GM23338 (cell line): Measurements from ENCODE around the gene RIMS4. TPM values are rescaled to one million over a fixed set of nuclear protein-coding genes. Genes with fewer than 3 reads are reported as not detected.

Experiments used
- ATAC-seq: fragments of 200-7000 bp; cut with Tn5 transposase; 3 replicates; pipeline ENCODE4 v1.9.1; 2020
- DNase-seq: peaks from one replicate; pipeline ENCODE4 v3.0.0-alpha.2; 2015; ENCODE audit warnings: low spot score
- H2AFZ ChIP-seq: fragments of 200-600 bp; sonication (generic); 2 replicates; pipeline ENCODE4 v1.8.0; 2016; ENCODE audit warnings: antibody characterized with exemption, mild to moderate bottlenecking, moderate library complexity
- H3F3A ChIP-seq: fragments of 200-600 bp; sonication (generic); replicated peaks from 2 replicates; pipeline ENCODE4 v1.8.0; 2017; ENCODE audit warnings: antibody characterized with exemption, mixed run types, low read depth
- H3K27ac ChIP-seq: fragments of 200-600 bp; sonication (generic); 2 replicates; pipeline ENCODE4 v1.6.1; 2016; ENCODE audit warnings: low read depth
- H3K27me3 ChIP-seq: fragments of 200-600 bp; sonication (generic); 2 replicates; pipeline ENCODE4 v1.8.0; 2016; ENCODE audit warnings: mild to moderate bottlenecking, mixed run types, moderate library complexity; ENCODE audit not compliant: insufficient read depth
- H3K36me3 ChIP-seq: fragments of 200-600 bp; sonication (generic); 2 replicates; pipeline ENCODE4 v1.8.0; 2016; ENCODE audit warnings: mild to moderate bottlenecking; ENCODE audit not compliant: insufficient read depth
- H3K4me1 ChIP-seq: fragments of 200-600 bp; sonication (generic); 2 replicates; pipeline ENCODE4 v1.8.0; 2016; ENCODE audit warnings: mild to moderate bottlenecking, moderate library complexity; ENCODE audit not compliant: insufficient read depth
- H3K4me2 ChIP-seq: fragments of 200-600 bp; sonication (generic); 2 replicates; pipeline ENCODE4 v1.7.1; 2017; ENCODE audit warnings: mixed run types
- H3K4me3 ChIP-seq: fragments of 200-600 bp; sonication (generic); 2 replicates; pipeline ENCODE4 v1.6.1; 2016; ENCODE audit warnings: mixed run types
- H3K79me2 ChIP-seq: fragments of 200-600 bp; sonication (generic); replicated peaks from 2 replicates; pipeline ENCODE4 v1.8.0; 2017; ENCODE audit warnings: mild to moderate bottlenecking; ENCODE audit not compliant: insufficient read depth
- H3K9me2 ChIP-seq: fragments of 200-600 bp; sonication (generic); 2 replicates; pipeline ENCODE4 v1.8.0; 2017; ENCODE audit not compliant: insufficient read depth
- H4K20me1 ChIP-seq: fragments of 200-600 bp; sonication (generic); replicated peaks from 2 replicates; pipeline ENCODE4 v1.8.0; 2017; ENCODE audit warnings: mild to moderate bottlenecking; ENCODE audit not compliant: insufficient read depth
- H3K27ac Mint-ChIP-seq: 2 replicates; pipeline ENCODE4 v1.8.0; 2020; ENCODE audit warnings: inconsistent platforms, mild to moderate bottlenecking, moderate library complexity, mixed read lengths
- H3K27me3 Mint-ChIP-seq: 3 replicates; pipeline ENCODE4 v1.8.0; 2022; ENCODE audit warnings: low read depth, mild to moderate bottlenecking, moderate library complexity, mixed read lengths, inconsistent platforms; ENCODE audit not compliant: insufficient read depth, poor library complexity
- H3K36me3 Mint-ChIP-seq: 3 replicates; pipeline ENCODE4 v1.8.0; 2021; ENCODE audit warnings: low read depth, mild to moderate bottlenecking, inconsistent platforms, moderate library complexity, mixed read lengths
- H3K4me1 Mint-ChIP-seq: 3 replicates; pipeline ENCODE4 v1.8.0; 2020; ENCODE audit warnings: mild to moderate bottlenecking, inconsistent platforms, mixed read lengths
- H3K4me3 Mint-ChIP-seq: 3 replicates; pipeline ENCODE4 v1.8.0; 2021; ENCODE audit warnings: moderate library complexity, mild to moderate bottlenecking, inconsistent platforms, mixed read lengths
- H3K9me3 Mint-ChIP-seq: 3 replicates; pipeline ENCODE4 v1.8.0; 2020; ENCODE audit warnings: moderate library complexity, mild to moderate bottlenecking, inconsistent platforms, mixed read lengths
- CREB1 ChIP-seq: fragments of 250-450 bp; sonication (Bioruptor Pico); IDR thresholded peaks from 2 replicates; pipeline ENCODE4 v1.5.0; 2020; ENCODE audit warnings: low read depth, mild to moderate bottlenecking, moderate library complexity
- CTCF ChIP-seq, 2 experiments: fragments of 200-600 bp in 1 of 2; sonication (generic) in 1 of 2; conservative IDR thresholded peaks; 2 replicates each; pipeline versions ENCODE4 v1.5.1 to v1.6.1; 2016 to 2017; ENCODE audit warnings: antibody characterized with exemption in 2 of 2, low read depth in 2 of 2, mild to moderate bottlenecking in 2 of 2, moderate library complexity in 1 of 2
- ETS1 ChIP-seq: IDR thresholded peaks from 2 replicates; pipeline ENCODE4 v1.6.1; 2016; ENCODE audit warnings: antibody characterized with exemption
- EZH2 ChIP-seq: fragments of 200-600 bp; sonication (generic); IDR thresholded peaks from one replicate; pipeline ENCODE4 v1.8.0; 2017; ENCODE audit warnings: antibody characterized with exemption, mild to moderate bottlenecking, low read depth; ENCODE audit not compliant: unreplicated experiment
- EZH2phosphoT487 ChIP-seq: fragments of 200-600 bp; sonication (generic); IDR thresholded peaks from one replicate; pipeline ENCODE4 v1.8.1; 2018; ENCODE audit warnings: antibody characterized with exemption; ENCODE audit not compliant: unreplicated experiment
- JUNB ChIP-seq: IDR thresholded peaks from one replicate; pipeline ENCODE4 v1.6.1; 2016; ENCODE audit warnings: antibody characterized with exemption; ENCODE audit not compliant: unreplicated experiment
- NANOG ChIP-seq: IDR thresholded peaks from 2 replicates; pipeline ENCODE4 v1.6.1; 2016; ENCODE audit warnings: antibody characterized with exemption, borderline replicate concordance
- POLR2AphosphoS5 ChIP-seq: IDR thresholded peaks from 2 replicates; pipeline ENCODE4 v1.6.1; 2016; ENCODE audit warnings: antibody characterized with exemption, low read depth
- REST ChIP-seq: IDR thresholded peaks from one replicate; pipeline ENCODE4 v1.6.1; 2018; ENCODE audit warnings: antibody characterized with exemption; ENCODE audit not compliant: unreplicated experiment
- STAT1 ChIP-seq: IDR thresholded peaks from one replicate; pipeline ENCODE4 v1.6.1; 2016; ENCODE audit warnings: antibody characterized with exemption; ENCODE audit not compliant: unreplicated experiment
- ZNF114 ChIP-seq: fragments of 250-450 bp; sonication (Bioruptor Pico); IDR thresholded peaks from 2 replicates; pipeline ENCODE4 v1.5.0; 2020; ENCODE audit warnings: mild to moderate bottlenecking, moderate library complexity
- ZNF331 ChIP-seq: fragments of 250-450 bp; sonication (Bioruptor Pico); IDR thresholded peaks from 2 replicates; pipeline ENCODE4 v1.5.0; 2020; ENCODE audit warnings: low read depth, mild to moderate bottlenecking, moderate library complexity
- ZNF462 ChIP-seq: fragments of 250-450 bp; sonication (Bioruptor Pico); IDR thresholded peaks from 2 replicates; pipeline ENCODE4 v1.5.0; 2020; ENCODE audit warnings: mild to moderate bottlenecking, moderate library complexity
- polyA plus RNA-seq: library from polyadenylated mRNA; unstranded; fragments of >200 nt; fragmentation: Nextera tagmentation; extraction: Ambion mirVana; gene quantifications from 2 replicates; pipeline ENCODE4 v1.2.1, GENCODE V29; 2016
- total RNA-seq: library from RNA; depleted of rRNA; stranded (reverse); fragments of >200 nt; shearing (Covaris generic); gene quantifications from 2 replicates; pipeline ENCODE4 v1.2.3, GENCODE V29; 2014

Gene RIMS4
- total and polyA plus RNA-seq, 2 experiments from 2014 or later, result 3.5 to 39.7 TPM

GRCh38 chr20:44805335-44805978 lies 4.9 kb downstream of the RIMS4 start:
- no peak for TF ChIP-seq ZNF462 (CRISPR knock-in tag)
- TF ChIP-seq JUNB, result no peak
- no peak for TF ChIP-seq ETS1
- no peak for TF ChIP-seq ZNF331 (CRISPR knock-in tag)
- TF ChIP-seq ZNF114, result no peak
- TF ChIP-seq REST, result no peak
- no peak for TF ChIP-seq POLR2AphosphoS5
- TF ChIP-seq CTCF (conservative IDR thresholded peaks at IDR 0.05; ENCODE audit: low read depth in 2 of 2), result no peak
- TF ChIP-seq STAT1, result no peak
- TF ChIP-seq CREB1 (CRISPR knock-in tag), result no peak
- no peak for TF ChIP-seq NANOG
- TF ChIP-seq EZH2, result no peak
- no peak for TF ChIP-seq EZH2phosphoT487
- H3K4me1 ChIP-seq, result peaks cover 24% of the 10 kb centered on the region
- Mint-ChIP-seq H3K4me1 (peaks cover 25% of the 10 kb centered on the region), H3K4me3 (no peak overlapping the region), H3K9me3 (no peaks in the 10 kb centered on the region), H3K27ac (no peak overlapping the region), H3K27me3 (peaks cover 11% of the 10 kb centered on the region), H3K36me3 (no peaks in the 10 kb centered on the region)
- no peaks in the 10 kb centered on the region for H3K36me3 ChIP-seq
- DNase-seq, result no peak
- peaks cover 21% of the 10 kb centered on the region for H3K27me3 ChIP-seq
- H2AFZ ChIP-seq, result no peak overlapping the region
- H3K27ac ChIP-seq, result no peak overlapping the region
- H3K9me2 ChIP-seq, result no peaks in the 10 kb centered on the region
- no peak for ATAC-seq
- peaks cover 40% of the 10 kb centered on the region for H4K20me1 ChIP-seq
- H3K4me3 ChIP-seq, result peak overlapping the region; percentile 37; the same call in 1 of the 2 replicates
- H3K79me2 ChIP-seq, result peaks cover 40% of the 10 kb centered on the region
- peak overlapping the region; percentile 69 for H3K4me2 ChIP-seq
- H3F3A ChIP-seq, result 0 out of 2 replicates have a peak, but pooled peaks cover 5% of the 10 kb centered on the region
